Uterus (tissue), 2 donors: Measurements from ENCODE around the gene CD48.
A peak's percentile ranks its signal among the peaks of the same experiment; 100 is the strongest.

Experiments used
- CTCF ChIP-seq, 4 experiments: fragments of 200-600 bp in 2 of 4; fragments of 450-650 bp in 2 of 4; sonication (generic) in 2 of 4; IDR thresholded peaks; one replicate each; pipeline ENCODE4 v1.5.1; 2016 to 2019; ENCODE audit warnings: antibody characterized with exemption in 4 of 4, mild to moderate bottlenecking in 2 of 4, moderate library complexity in 1 of 4
- POLR2A ChIP-seq, 2 donors: fragments of 450-650 bp; IDR thresholded peaks; one replicate each; pipeline ENCODE4 v1.6.1; 2016; ENCODE audit warnings: antibody characterized with exemption in 2 of 2, mild to moderate bottlenecking in 1 of 2, moderate library complexity in 1 of 2

- TF ChIP-seq POLR2A (IDR thresholded peaks at IDR 0.05) (no peak), CTCF (IDR thresholded peaks at IDR 0.05) (peak; percentile 11 to 46 (median 33))
These were observed 15.1 kb upstream of the CD48 start for GRCh38 chr1:160726498-160727315.
